Loucy (cell line): ENCODE results near the gene UCK2.

Experiments used
- H2AFZ ChIP-seq: fragments of 200-600 bp; sonication (generic); 2 replicates; pipeline ENCODE4 v1.6.0; 2016; ENCODE audit warnings: antibody characterized with exemption, mild to moderate bottlenecking, low read length, moderate library complexity
- H3F3A ChIP-seq: fragments of 200-600 bp; 2 replicates; pipeline ENCODE4 v1.6.0; 2016; ENCODE audit warnings: antibody characterized with exemption, low read depth, mild to moderate bottlenecking
- H3K27me3 ChIP-seq: fragments of 200-600 bp; sonication (generic); 2 replicates; pipeline ENCODE4 v1.6.1; 2014; ENCODE audit warnings: low read length, mild to moderate bottlenecking; ENCODE audit not compliant: insufficient read depth, poor library complexity, severe bottlenecking
- H3K36me3 ChIP-seq: fragments of 200-600 bp; sonication (generic); 2 replicates; pipeline ENCODE4 v1.6.1; 2016; ENCODE audit warnings: low read length; ENCODE audit not compliant: insufficient read depth
- H3K4me1 ChIP-seq: fragments of 200-600 bp; sonication (generic); 2 replicates; pipeline ENCODE4 v1.5.1; 2014; ENCODE audit warnings: low read length, mild to moderate bottlenecking; ENCODE audit not compliant: insufficient read depth, poor library complexity, severe bottlenecking
- H3K4me2 ChIP-seq: fragments of 200-600 bp; sonication (generic); 2 replicates; pipeline ENCODE4 v1.6.0; 2014; ENCODE audit warnings: antibody characterized with exemption, low read length, low read depth, mild to moderate bottlenecking; ENCODE audit not compliant: poor library complexity, severe bottlenecking
- H3K4me3 ChIP-seq: fragments of 200-600 bp; sonication (generic); 2 replicates; pipeline ENCODE4 v1.5.1; 2014; ENCODE audit warnings: low read length, mild to moderate bottlenecking, mixed read lengths; ENCODE audit not compliant: poor library complexity, severe bottlenecking
- H3K79me2 ChIP-seq: fragments of 200-600 bp; sonication (generic); 2 replicates; pipeline ENCODE4 v1.6.1; 2014; ENCODE audit warnings: low read length; ENCODE audit not compliant: insufficient read depth
- H3K9ac ChIP-seq: fragments of 200-600 bp; sonication (generic); 2 replicates; pipeline ENCODE4 v1.6.0; 2014; ENCODE audit warnings: mild to moderate bottlenecking, low read depth, low read length, moderate library complexity; ENCODE audit not compliant: poor library complexity, severe bottlenecking
- H3K9me2 ChIP-seq: fragments of 200-600 bp; sonication (generic); replicated peaks from 2 replicates; pipeline ENCODE4 v1.6.1; 2016; ENCODE audit warnings: low read depth, low read length, mixed read lengths
- H3K9me3 ChIP-seq: fragments of 200-600 bp; sonication (generic); 2 replicates; pipeline ENCODE4 v1.6.1; 2014; ENCODE audit warnings: mild to moderate bottlenecking, antibody characterized with exemption, low read length, low read depth; ENCODE audit not compliant: insufficient read depth
- H4K20me1 ChIP-seq: fragments of 200-600 bp; sonication (generic); 2 replicates; pipeline ENCODE4 v1.6.0; 2014; ENCODE audit warnings: antibody characterized with exemption, low read length, mild to moderate bottlenecking; ENCODE audit not compliant: insufficient read depth, poor library complexity, severe bottlenecking
- CTCF ChIP-seq: fragments of 200-600 bp; sonication (generic); conservative IDR thresholded peaks from 2 replicates; pipeline ENCODE4 v1.5.1; 2014; ENCODE audit warnings: mild to moderate bottlenecking, antibody characterized with exemption, low read length
- EZH2phosphoT487 ChIP-seq: fragments of 200-600 bp; IDR thresholded peaks from 2 replicates; pipeline ENCODE4 v1.6.1; 2018; ENCODE audit warnings: antibody characterized with exemption, mild to moderate bottlenecking, moderate library complexity, borderline replicate concordance

The UCK2 gene

GRCh38 chr1:165930961-165931360 is 103.5 kb downstream of the UCK2 start:
- Histone ChIP-seq H3K9me2 (no peaks in the 10 kb centered on the region), H3K9ac (no peak overlapping the region), H2AFZ (no peak overlapping the region), H3F3A (no peaks in the 10 kb centered on the region), H4K20me1 (no peaks in the 10 kb centered on the region), H3K9me3 (no peaks in the 10 kb centered on the region), H3K27me3 (no peaks in the 10 kb centered on the region), H3K4me3 (no peak overlapping the region), H3K36me3 (no peaks in the 10 kb centered on the region), H3K4me2 (no peak overlapping the region), H3K4me1 (no peaks in the 10 kb centered on the region), H3K79me2 (no peaks in the 10 kb centered on the region)
- TF ChIP-seq CTCF (no peak), EZH2phosphoT487 (no peak)

GRCh38 chr1:165933446-165934170 is 106.2 kb downstream of the UCK2 start:
- Histone ChIP-seq H2AFZ (no peak overlapping the region), H3K9me3 (no peaks in the 10 kb centered on the region), H3K4me2 (no peak overlapping the region), H4K20me1 (no peaks in the 10 kb centered on the region), H3K79me2 (no peaks in the 10 kb centered on the region), H3K27me3 (no peaks in the 10 kb centered on the region), H3K36me3 (no peaks in the 10 kb centered on the region), H3K4me1 (no peaks in the 10 kb centered on the region), H3F3A (no peaks in the 10 kb centered on the region), H3K9ac (no peak overlapping the region), H3K4me3 (no peak overlapping the region), H3K9me2 (no peaks in the 10 kb centered on the region)
- TF ChIP-seq CTCF (no peak), EZH2phosphoT487 (no peak)

GRCh38 chr1:165936542-165936941 is 109.1 kb downstream of the UCK2 start:
- Histone ChIP-seq H3K36me3 (no peaks in the 10 kb centered on the region), H3K4me1 (no peaks in the 10 kb centered on the region), H4K20me1 (no peaks in the 10 kb centered on the region), H3K9me3 (no peaks in the 10 kb centered on the region), H3K9me2 (no peaks in the 10 kb centered on the region), H3F3A (no peaks in the 10 kb centered on the region), H3K9ac (no peak overlapping the region), H2AFZ (no peak overlapping the region), H3K4me2 (no peak overlapping the region), H3K4me3 (no peak overlapping the region), H3K79me2 (no peaks in the 10 kb centered on the region), H3K27me3 (no peaks in the 10 kb centered on the region)
- no peak for TF ChIP-seq CTCF
- TF ChIP-seq EZH2phosphoT487, result no peak
